GOT3 (cell line): Measurements from ENCODE around the gene TMEM222.
"Not testable (repeated sequence)": the region's sequence is repeated elsewhere in the genome, so short reads cannot be mapped to it uniquely, and the experiment has no call there.

ENCODE experiments used
- DNase-seq: peaks from one replicate; lab custom pipeline; 2025; ENCODE audit warnings: mixed read lengths; lab: John Stamatoyannopoulos, UW

The TMEM222 gene

DNA sequence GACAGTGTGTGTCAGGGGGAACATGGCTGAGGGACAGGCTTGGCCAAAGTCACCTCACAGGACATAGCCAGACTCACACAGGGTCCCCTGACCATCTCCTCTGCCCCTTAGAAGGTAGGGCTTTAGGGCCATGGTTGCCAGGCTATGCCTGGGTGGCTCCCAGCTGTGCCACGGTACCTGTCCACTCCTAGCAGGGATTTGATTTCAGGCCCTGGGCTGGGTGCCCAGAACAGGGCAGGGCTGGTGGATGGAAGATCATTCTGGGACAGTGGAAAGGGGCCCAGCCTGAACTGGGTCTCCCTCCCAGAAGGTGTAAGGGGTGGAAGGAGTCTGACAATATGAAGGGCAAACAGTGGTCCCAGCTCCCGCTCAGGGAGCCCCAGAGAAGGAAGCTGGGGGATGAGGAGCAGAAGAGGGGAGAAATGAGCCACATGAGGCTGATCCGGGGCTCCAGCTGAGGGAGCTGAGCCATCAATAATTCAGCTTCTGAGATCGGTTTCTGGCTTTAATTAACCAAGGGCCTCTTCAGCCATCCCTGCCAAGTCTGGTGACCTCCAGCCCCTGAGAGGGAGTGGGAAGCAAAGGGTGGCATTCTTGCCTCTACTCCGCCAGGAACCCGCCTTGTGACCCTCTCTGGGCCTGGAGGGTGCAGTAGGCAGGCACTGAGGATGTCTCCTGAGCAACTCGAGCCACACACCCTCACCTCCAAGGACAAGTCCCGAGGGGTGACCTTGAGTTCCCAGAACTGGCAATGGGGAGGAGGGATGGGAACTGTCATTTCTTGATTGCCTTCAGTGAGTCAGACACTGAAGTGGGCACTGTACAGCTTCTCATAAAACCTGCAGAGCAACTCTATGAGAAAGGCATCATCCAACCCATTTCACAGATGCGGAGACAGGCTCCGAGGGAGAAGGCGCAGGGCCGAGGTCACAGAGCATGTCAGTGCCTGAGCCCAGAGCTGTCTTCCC is 59.1 kb downstream of the TMEM222 start:
- DNase-seq = no peak

DNA sequence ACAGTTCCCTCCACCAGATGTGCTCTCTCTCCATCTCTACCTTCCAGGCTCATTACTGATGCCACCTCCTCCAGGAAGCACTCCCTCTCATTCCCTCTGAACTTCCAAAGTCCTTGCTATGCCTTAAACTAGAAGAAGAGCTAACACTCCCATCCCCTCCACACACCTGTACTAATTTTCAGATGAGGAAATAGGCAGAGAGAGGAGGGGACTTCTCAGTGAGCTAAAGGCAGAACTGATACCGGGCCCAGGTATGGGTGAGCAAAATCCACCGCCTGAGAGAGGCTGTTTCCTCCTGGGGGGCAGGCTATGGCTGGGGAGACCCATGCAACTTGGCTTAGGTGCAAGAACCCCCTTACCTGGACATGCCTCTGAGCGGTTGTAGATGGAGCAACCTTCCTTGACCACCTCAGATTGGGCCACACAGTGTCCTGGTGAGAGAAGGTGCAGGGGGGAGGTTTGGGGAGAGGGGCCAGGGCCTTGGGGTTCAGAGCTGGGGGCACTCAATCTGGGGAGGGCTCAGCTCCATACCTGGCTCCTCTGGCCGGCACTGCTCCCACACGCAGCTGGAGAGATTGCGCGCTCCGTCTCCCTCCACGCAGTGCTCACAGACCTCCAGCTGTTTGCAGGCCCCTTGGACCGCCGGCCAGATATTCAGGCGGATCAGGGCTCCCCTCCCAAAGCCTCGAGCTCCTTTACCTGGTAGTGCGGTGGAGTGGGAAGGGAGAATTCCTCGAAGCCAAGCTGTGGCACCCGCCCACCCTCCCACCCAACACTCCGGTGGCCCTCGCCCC is 60.2 kb downstream of the TMEM222 start:
- DNase-seq = no peak

- DNase-seq = no peak
Measured at GRCh38 chr1:27383039-27383605, 61.2 kb downstream of the TMEM222 start, which contains the start of gene CD164L2. Gene CD164L2, minus strand, starts transcription at chr1:27383333. Its CDS starts 94 bp downstream, at chr1:27383239.

DNA sequence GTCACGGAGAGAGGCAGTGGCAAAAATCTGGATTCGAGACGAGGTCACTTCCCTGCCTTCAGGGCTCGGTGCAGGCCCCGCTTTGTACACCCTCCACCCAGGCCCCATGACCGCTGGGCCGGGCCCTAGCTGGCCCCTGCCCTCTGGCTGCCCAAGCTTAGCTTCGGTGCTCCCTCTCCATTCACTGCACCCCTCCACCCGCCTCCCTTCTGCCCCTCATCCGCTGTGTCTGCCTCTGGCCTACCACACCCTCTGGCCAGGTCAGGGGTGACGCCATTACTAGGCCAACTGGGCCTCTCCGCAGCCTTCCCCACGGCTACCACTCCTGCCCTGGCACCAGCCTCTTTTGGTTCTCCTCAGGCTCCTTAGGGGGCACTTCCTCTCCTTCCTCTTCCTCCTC is 61.7 kb downstream of the TMEM222 start:
- no peak for DNase-seq

DNA sequence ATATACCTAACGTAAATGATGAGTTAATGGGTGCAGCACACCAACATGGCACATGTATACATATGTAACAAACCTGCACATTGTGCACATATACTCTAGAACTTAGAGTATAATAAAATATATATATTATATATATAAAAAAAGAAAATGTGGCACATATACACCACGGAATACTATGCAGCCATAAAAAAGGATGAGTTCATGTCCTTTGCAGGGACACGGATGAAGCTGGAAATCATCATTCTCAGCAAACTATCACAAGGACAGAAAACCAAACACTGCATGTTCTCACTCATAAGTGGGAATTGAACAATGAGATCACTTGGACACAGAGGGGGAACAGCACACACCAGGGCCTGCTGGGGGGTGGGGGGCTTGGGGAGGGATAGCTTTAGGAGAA is 62.8 kb downstream of the TMEM222 start:
- not testable (repeated sequence) for DNase-seq
